CD4-positive, alpha-beta T cell (primary cell): Measurements from ENCODE around the gene MELTF. TPM values are rescaled to one million over a fixed set of nuclear protein-coding genes. Genes with fewer than 3 reads are reported as not detected.
"Not testable (repeated sequence)": the region's sequence is repeated elsewhere in the genome, so short reads cannot be mapped to it uniquely, and the experiment has no call there.

Source experiments
- ATAC-seq: fragments of 200-7000 bp; cut with Tn5 transposase; one replicate; pipeline ENCODE4 v1.10.0; 2022; ENCODE audit warnings: mild to moderate bottlenecking; ENCODE audit not compliant: poor library complexity
- CTCF ChIA-PET: fragments of 350-600 bp; sonication (Branson Sonifier 250); formaldehyde crosslinking; loops from one replicate; lab custom pipeline; 2021; ENCODE audit warnings: antibody characterized with exemption, inconsistent platforms; lab: Charles Lee
- POLR2A ChIA-PET: fragments of 350-600 bp; sonication (Branson Sonifier 250); formaldehyde crosslinking; loops from one replicate; lab custom pipeline; 2021; ENCODE audit warnings: antibody characterized with exemption, inconsistent platforms; lab: Charles Lee
- DNase-seq, 14 experiments: peaks; one replicate each; pipeline ENCODE4 v3.0.0-alpha.2; 2013 to 2020; ENCODE audit warnings: mixed read lengths in 2 of 14
- H3K27ac ChIP-seq, 2 donors: one replicate each; pipeline versions ENCODE4 v1.5.1 to v1.7.0; 2013; ENCODE audit warnings: low read length in 2 of 2, low read depth in 1 of 2, mild to moderate bottlenecking in 1 of 2
- H3K27me3 ChIP-seq, 2 experiments: 1 replicate in 1 of 2; 2 replicates in 1 of 2; pipeline versions ENCODE4 v1.6.1 to v1.7.0; 2013; ENCODE audit warnings: low read length in 2 of 2, control low read depth in 1 of 2, mild to moderate bottlenecking in 1 of 2, moderate library complexity in 1 of 2; ENCODE audit not compliant: insufficient read depth in 2 of 2, control insufficient read depth in 1 of 2
- H3K36me3 ChIP-seq: one replicate; pipeline ENCODE4 v1.6.1; 2013; ENCODE audit warnings: low read length, control low read depth; ENCODE audit not compliant: insufficient read depth
- H3K4me1 ChIP-seq: one replicate; pipeline ENCODE4 v1.6.1; 2013; ENCODE audit warnings: low read length, control low read depth; ENCODE audit not compliant: insufficient read depth
- H3K4me3 ChIP-seq: one replicate; pipeline ENCODE4 v1.5.1; 2013; ENCODE audit warnings: mild to moderate bottlenecking, low read length, moderate library complexity
- H3K9me3 ChIP-seq, 2 experiments: 1 replicate in 1 of 2; 2 replicates in 1 of 2; pipeline versions ENCODE4 v1.6.1 to v1.7.0; 2013; ENCODE audit warnings: low read length in 2 of 2, mild to moderate bottlenecking in 2 of 2, control low read depth in 1 of 2, moderate library complexity in 1 of 2; ENCODE audit not compliant: control insufficient read depth in 1 of 2, insufficient read depth in 1 of 2
- H3K27ac Mint-ChIP-seq: one replicate; pipeline ENCODE4 v1.8.0; 2020; ENCODE audit warnings: mixed read lengths
- H3K27me3 Mint-ChIP-seq: one replicate; pipeline ENCODE4 v1.8.0; 2021; ENCODE audit warnings: mixed read lengths
- H3K36me3 Mint-ChIP-seq: one replicate; pipeline ENCODE4 v1.8.0; 2021; ENCODE audit warnings: low read depth, mixed read lengths
- H3K4me1 Mint-ChIP-seq: one replicate; pipeline ENCODE4 v1.8.0; 2021; ENCODE audit warnings: low read depth, mixed read lengths
- H3K4me3 Mint-ChIP-seq: one replicate; pipeline ENCODE4 v1.8.0; 2020; ENCODE audit warnings: mild to moderate bottlenecking, mixed read lengths
- H3K9me3 Mint-ChIP-seq: one replicate; pipeline ENCODE4 v1.8.0; 2020; ENCODE audit warnings: mixed read lengths
- CTCF ChIP-seq: fragments of 200-600 bp; IDR thresholded peaks from one replicate; pipeline ENCODE4 v1.8.0; 2022; ENCODE audit warnings: antibody characterized with exemption, mild to moderate bottlenecking
- intact Hi-C, 2 experiments: fragments of 100-400 bp; cut with DNase I in 1 of 2; cut with micrococcal nuclease in 1 of 2; formaldehyde crosslinking; loops; one replicate each; pipeline versions ENCODE4 v1.15.1 to v1.9.0; 2023 to 2025; cut with DNase I, micrococcal nuclease
- total RNA-seq, 174 experiments: library from RNA in 2 of 174; stranded (reverse) in 2 of 174; gene quantifications; one replicate each; pipeline ENCODE4 v1.2.3 and lab custom pipeline; 2021 to 2026

The MELTF gene
- total RNA-seq, 2 experiments from 2014 or later: 0.89 to 1.2 TPM

- H3K9me3 Mint-ChIP-seq: no peaks in the 10 kb centered on the region
- POLR2A ChIA-PET: no interaction called here
- DNase-seq: no peak
- no peak for ATAC-seq
- TF ChIP-seq CTCF: no peak
- no peak overlapping the region for H3K27ac Mint-ChIP-seq
- peaks cover 3% of the 10 kb centered on the region for H3K36me3 Mint-ChIP-seq
- Histone ChIP-seq H3K9me3 (no peaks in the 10 kb centered on the region), H3K36me3 (peaks cover 3% of the 10 kb centered on the region), H3K4me3 (no peak overlapping the region), H3K27me3 (no peaks in the 10 kb centered on the region), H3K4me1 (no peaks in the 10 kb centered on the region), H3K27ac (no peak overlapping the region)
- H3K27me3 Mint-ChIP-seq: no peaks in the 10 kb centered on the region
- intact Hi-C loops: no loop called here
- H3K4me1 Mint-ChIP-seq: peaks cover 3% of the 10 kb centered on the region
- no peak overlapping the region for H3K4me3 Mint-ChIP-seq
- CTCF ChIA-PET: interaction anchor here (1.5 kb wide), 1 partner anchor 10 kb away, joined by 4 read pairs; the partner anchor contains the start of gene MELTF
These were observed 9.3 kb upstream of the MELTF start for GRCh38 chr3:197038679-197039462.

GRCh38 chr3:197035577-197035976 is 6.0 kb upstream of the MELTF start:
- no peaks in the 10 kb centered on the region for H3K9me3 ChIP-seq
- no peak for TF ChIP-seq CTCF
- no peak overlapping the region for H3K4me3 ChIP-seq
- peaks cover 3% of the 10 kb centered on the region for H3K4me1 ChIP-seq
- DNase-seq (no peak), ATAC-seq (no peak)
- H3K27ac Mint-ChIP-seq: no peak overlapping the region
- no peaks in the 10 kb centered on the region for H3K36me3 Mint-ChIP-seq
- H3K27ac ChIP-seq: no peak overlapping the region
- H3K4me3 Mint-ChIP-seq: no peak overlapping the region
- intact Hi-C loops: no loop called here
- no peaks in the 10 kb centered on the region for H3K27me3 Mint-ChIP-seq
- no peaks in the 10 kb centered on the region for H3K9me3 Mint-ChIP-seq
- no peaks in the 10 kb centered on the region for H3K27me3 ChIP-seq
- POLR2A ChIA-PET: no interaction called here
- H3K36me3 ChIP-seq: no peaks in the 10 kb centered on the region
- CTCF ChIA-PET: no interaction called here
- H3K4me1 Mint-ChIP-seq: peaks cover 3% of the 10 kb centered on the region

GRCh38 chr3:197034778-197035177 is 5.2 kb upstream of the MELTF start:
- H3K4me1 ChIP-seq, H3K36me3 ChIP-seq, H3K36me3 Mint-ChIP-seq, H3K27ac Mint-ChIP-seq, H3K27me3 Mint-ChIP-seq, H3K9me3 Mint-ChIP-seq, ATAC-seq, H3K27me3 ChIP-seq, H3K4me3 Mint-ChIP-seq, CTCF ChIA-PET, H3K27ac ChIP-seq, H3K9me3 ChIP-seq, H3K4me1 Mint-ChIP-seq, POLR2A ChIA-PET, H3K4me3 ChIP-seq, intact Hi-C loops: not testable (repeated sequence)
- DNase-seq: peak in 2 of 14 experiments; percentile 10 to 22

- intact Hi-C loops, ATAC-seq, H3K4me3 Mint-ChIP-seq, DNase-seq, POLR2A ChIA-PET, H3K27me3 ChIP-seq, H3K9me3 Mint-ChIP-seq, H3K4me1 Mint-ChIP-seq, H3K36me3 Mint-ChIP-seq, H3K36me3 ChIP-seq, H3K27ac Mint-ChIP-seq, H3K9me3 ChIP-seq, H3K27ac ChIP-seq, CTCF ChIA-PET, H3K4me3 ChIP-seq, H3K27me3 Mint-ChIP-seq: not testable (repeated sequence)
- peaks cover 15% of the 10 kb centered on the region for H3K4me1 ChIP-seq
These were observed 4.1 kb upstream of the MELTF start for GRCh38 chr3:197033764-197034163.
